HEK293T (cell line): ENCODE results near the gene DHTKD1.

Experiments
- ARNT ChIP-seq: fragments of 450-650 bp; IDR thresholded peaks from 2 replicates; pipeline ENCODE4 v1.6.1; 2017; ENCODE audit warnings: mild to moderate bottlenecking
- BHLHE40 ChIP-seq: fragments of 450-650 bp; IDR thresholded peaks from 2 replicates; pipeline ENCODE4 v1.6.1; 2016; ENCODE audit warnings: mild to moderate bottlenecking, moderate library complexity, borderline replicate concordance
- CTBP1 ChIP-seq: fragments of 450-650 bp; IDR thresholded peaks from 2 replicates; pipeline ENCODE4 v1.6.1; 2016; ENCODE audit warnings: borderline replicate concordance
- FOXK2 ChIP-seq: fragments of 450-650 bp; IDR thresholded peaks from 2 replicates; pipeline ENCODE4 v1.6.1; 2016; ENCODE audit warnings: mild to moderate bottlenecking
- FOXM1 ChIP-seq: fragments of 450-650 bp; IDR thresholded peaks from 2 replicates; pipeline ENCODE4 v1.6.1; 2017; ENCODE audit warnings: mild to moderate bottlenecking, borderline replicate concordance
- LEF1 ChIP-seq: fragments of 450-650 bp; IDR thresholded peaks from 2 replicates; pipeline ENCODE4 v1.6.1; 2017; ENCODE audit warnings: mild to moderate bottlenecking, borderline replicate concordance
- PKNOX1 ChIP-seq: fragments of 450-650 bp; IDR thresholded peaks from 2 replicates; pipeline ENCODE4 v1.6.1; 2016
- SP1 ChIP-seq: fragments of 450-650 bp; IDR thresholded peaks from 2 replicates; pipeline ENCODE4 v1.6.1; 2017
- SUZ12 ChIP-seq: fragments of 450-650 bp; IDR thresholded peaks from 2 replicates; pipeline ENCODE4 v1.6.1; 2016; ENCODE audit warnings: mild to moderate bottlenecking
- ZNF384 ChIP-seq: fragments of 450-650 bp; IDR thresholded peaks from 2 replicates; pipeline ENCODE4 v1.6.1; 2016

GRCh38 chr10:12041766-12042408, 26.9 kb upstream of the DHTKD1 start:
- TF ChIP-seq SP1, result no peak
- TF ChIP-seq CTBP1, result no peak
- TF ChIP-seq SUZ12, result no peak
- no peak for TF ChIP-seq FOXK2
- TF ChIP-seq LEF1, result no peak
- no peak for TF ChIP-seq PKNOX1
- TF ChIP-seq ARNT, result no peak
- TF ChIP-seq FOXM1, result no peak
- TF ChIP-seq BHLHE40, result no peak
- no peak for TF ChIP-seq ZNF384
